CD4-positive, alpha-beta T cell (primary cell): Measurements from ENCODE around the gene GABRA1. TPM values are rescaled to one million over a fixed set of nuclear protein-coding genes. Genes with fewer than 3 reads are reported as not detected.

ENCODE experiments used
- ATAC-seq: fragments of 200-7000 bp; cut with Tn5 transposase; one replicate; pipeline ENCODE4 v1.10.0; 2022; ENCODE audit warnings: mild to moderate bottlenecking; ENCODE audit not compliant: poor library complexity
- CTCF ChIA-PET: fragments of 350-600 bp; sonication (Branson Sonifier 250); formaldehyde crosslinking; loops from one replicate; lab custom pipeline; 2021; ENCODE audit warnings: antibody characterized with exemption, inconsistent platforms; lab: Charles Lee
- POLR2A ChIA-PET: fragments of 350-600 bp; sonication (Branson Sonifier 250); formaldehyde crosslinking; loops from one replicate; lab custom pipeline; 2021; ENCODE audit warnings: antibody characterized with exemption, inconsistent platforms; lab: Charles Lee
- DNase-seq, 14 experiments: peaks; one replicate each; pipeline ENCODE4 v3.0.0-alpha.2; 2013 to 2020; ENCODE audit warnings: mixed read lengths in 2 of 14
- H3K27ac ChIP-seq, 2 donors: one replicate each; pipeline versions ENCODE4 v1.5.1 to v1.7.0; 2013; ENCODE audit warnings: low read length in 2 of 2, low read depth in 1 of 2, mild to moderate bottlenecking in 1 of 2
- H3K27me3 ChIP-seq, 2 experiments: 1 replicate in 1 of 2; 2 replicates in 1 of 2; pipeline versions ENCODE4 v1.6.1 to v1.7.0; 2013; ENCODE audit warnings: low read length in 2 of 2, control low read depth in 1 of 2, mild to moderate bottlenecking in 1 of 2, moderate library complexity in 1 of 2; ENCODE audit not compliant: insufficient read depth in 2 of 2, control insufficient read depth in 1 of 2
- H3K36me3 ChIP-seq: one replicate; pipeline ENCODE4 v1.6.1; 2013; ENCODE audit warnings: low read length, control low read depth; ENCODE audit not compliant: insufficient read depth
- H3K4me1 ChIP-seq: one replicate; pipeline ENCODE4 v1.6.1; 2013; ENCODE audit warnings: low read length, control low read depth; ENCODE audit not compliant: insufficient read depth
- H3K4me3 ChIP-seq: one replicate; pipeline ENCODE4 v1.5.1; 2013; ENCODE audit warnings: mild to moderate bottlenecking, low read length, moderate library complexity
- H3K9me3 ChIP-seq, 2 experiments: 1 replicate in 1 of 2; 2 replicates in 1 of 2; pipeline versions ENCODE4 v1.6.1 to v1.7.0; 2013; ENCODE audit warnings: low read length in 2 of 2, mild to moderate bottlenecking in 2 of 2, control low read depth in 1 of 2, moderate library complexity in 1 of 2; ENCODE audit not compliant: control insufficient read depth in 1 of 2, insufficient read depth in 1 of 2
- H3K27ac Mint-ChIP-seq: one replicate; pipeline ENCODE4 v1.8.0; 2020; ENCODE audit warnings: mixed read lengths
- H3K27me3 Mint-ChIP-seq: one replicate; pipeline ENCODE4 v1.8.0; 2021; ENCODE audit warnings: mixed read lengths
- H3K36me3 Mint-ChIP-seq: one replicate; pipeline ENCODE4 v1.8.0; 2021; ENCODE audit warnings: low read depth, mixed read lengths
- H3K4me1 Mint-ChIP-seq: one replicate; pipeline ENCODE4 v1.8.0; 2021; ENCODE audit warnings: low read depth, mixed read lengths
- H3K4me3 Mint-ChIP-seq: one replicate; pipeline ENCODE4 v1.8.0; 2020; ENCODE audit warnings: mild to moderate bottlenecking, mixed read lengths
- H3K9me3 Mint-ChIP-seq: one replicate; pipeline ENCODE4 v1.8.0; 2020; ENCODE audit warnings: mixed read lengths
- intact Hi-C, 2 experiments: fragments of 100-400 bp; cut with DNase I in 1 of 2; cut with micrococcal nuclease in 1 of 2; formaldehyde crosslinking; loops; one replicate each; pipeline versions ENCODE4 v1.15.1 to v1.9.0; 2023 to 2025; cut with DNase I, micrococcal nuclease
- total RNA-seq, 174 experiments: library from RNA in 2 of 174; stranded (reverse) in 2 of 174; gene quantifications; one replicate each; pipeline ENCODE4 v1.2.3 and lab custom pipeline; 2021 to 2026
- TF ChIP-seq, protein P1 (sequence below): fragments of 200-600 bp; IDR thresholded peaks from one replicate; pipeline ENCODE4 v1.8.0; 2022; ENCODE audit warnings: antibody characterized with exemption, mild to moderate bottlenecking

The GABRA1 gene
- total RNA-seq, 2 experiments from 2014 or later, result not detected

- TF ChIP-seq, protein P1, sequence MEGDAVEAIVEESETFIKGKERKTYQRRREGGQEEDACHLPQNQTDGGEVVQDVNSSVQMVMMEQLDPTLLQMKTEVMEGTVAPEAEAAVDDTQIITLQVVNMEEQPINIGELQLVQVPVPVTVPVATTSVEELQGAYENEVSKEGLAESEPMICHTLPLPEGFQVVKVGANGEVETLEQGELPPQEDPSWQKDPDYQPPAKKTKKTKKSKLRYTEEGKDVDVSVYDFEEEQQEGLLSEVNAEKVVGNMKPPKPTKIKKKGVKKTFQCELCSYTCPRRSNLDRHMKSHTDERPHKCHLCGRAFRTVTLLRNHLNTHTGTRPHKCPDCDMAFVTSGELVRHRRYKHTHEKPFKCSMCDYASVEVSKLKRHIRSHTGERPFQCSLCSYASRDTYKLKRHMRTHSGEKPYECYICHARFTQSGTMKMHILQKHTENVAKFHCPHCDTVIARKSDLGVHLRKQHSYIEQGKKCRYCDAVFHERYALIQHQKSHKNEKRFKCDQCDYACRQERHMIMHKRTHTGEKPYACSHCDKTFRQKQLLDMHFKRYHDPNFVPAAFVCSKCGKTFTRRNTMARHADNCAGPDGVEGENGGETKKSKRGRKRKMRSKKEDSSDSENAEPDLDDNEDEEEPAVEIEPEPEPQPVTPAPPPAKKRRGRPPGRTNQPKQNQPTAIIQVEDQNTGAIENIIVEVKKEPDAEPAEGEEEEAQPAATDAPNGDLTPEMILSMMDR, result no peak
- DNase-seq (no peak), ATAC-seq (no peak)
- POLR2A ChIA-PET, result no interaction called here
- Mint-ChIP-seq H3K27me3 (no peaks in the 10 kb centered on the region), H3K36me3 (no peaks in the 10 kb centered on the region), H3K9me3 (peaks cover 8% of the 10 kb centered on the region), H3K4me1 (no peaks in the 10 kb centered on the region), H3K4me3 (no peak overlapping the region), H3K27ac (no peak overlapping the region)
- Histone ChIP-seq H3K27me3 (no peaks in the 10 kb centered on the region), H3K27ac (no peak overlapping the region), H3K9me3 (peaks cover 0 to 4% of the 10 kb centered on the region in 2 experiments), H3K36me3 (no peaks in the 10 kb centered on the region), H3K4me1 (no peaks in the 10 kb centered on the region), H3K4me3 (no peak overlapping the region)
- intact Hi-C loops, result no loop called here
- CTCF ChIA-PET, result no interaction called here
These were observed 53.1 kb downstream of the GABRA1 start for GRCh38 chr5:161900981-161901380.

GRCh38 chr5:161921781-161922180 is 73.9 kb downstream of the GABRA1 start:
- no peaks in the 10 kb centered on the region for H3K4me1 ChIP-seq
- Mint-ChIP-seq H3K27ac (no peak overlapping the region), H3K9me3 (peaks cover 5% of the 10 kb centered on the region), H3K4me3 (no peak overlapping the region), H3K4me1 (no peaks in the 10 kb centered on the region), H3K27me3 (no peaks in the 10 kb centered on the region), H3K36me3 (no peaks in the 10 kb centered on the region)
- ChIA-PET POLR2A (no interaction called here), CTCF (no interaction called here)
- ATAC-seq (no peak), DNase-seq (no peak)
- H3K36me3 ChIP-seq, result no peaks in the 10 kb centered on the region
- intact Hi-C loops, result no loop called here
- H3K4me3 ChIP-seq, result no peak overlapping the region
- no peak overlapping the region for H3K27ac ChIP-seq
- H3K27me3 ChIP-seq, result no peaks in the 10 kb centered on the region
- H3K9me3 ChIP-seq, result peaks cover 0 to 7% of the 10 kb centered on the region in 2 experiments
- TF ChIP-seq, protein P1, result no peak

DNA sequence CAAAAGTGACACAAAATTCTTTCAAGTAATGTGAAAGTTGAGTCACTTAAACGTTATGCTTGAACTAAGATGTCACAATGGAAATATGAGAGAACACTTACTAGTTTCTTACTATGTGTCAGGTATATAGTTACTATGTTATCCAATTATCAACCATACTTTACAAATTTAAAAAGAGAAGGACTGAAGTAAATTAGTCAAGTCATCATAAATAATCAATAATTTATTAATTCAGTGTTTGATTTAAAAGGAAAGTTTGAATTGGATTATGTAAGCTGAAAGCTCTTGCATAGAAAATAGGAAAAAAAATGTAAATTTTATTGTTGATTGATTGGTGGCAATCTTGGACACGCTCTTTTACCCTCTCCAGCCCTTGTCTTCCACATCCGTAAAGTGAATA is 76.3 kb downstream of the GABRA1 start:
- Histone ChIP-seq H3K4me1 (no peaks in the 10 kb centered on the region), H3K9me3 (peaks cover 0 to 7% of the 10 kb centered on the region in 2 experiments), H3K4me3 (no peak overlapping the region), H3K36me3 (no peaks in the 10 kb centered on the region), H3K27me3 (no peaks in the 10 kb centered on the region), H3K27ac (no peak overlapping the region)
- Mint-ChIP-seq H3K9me3 (peaks cover 5% of the 10 kb centered on the region), H3K4me3 (no peak overlapping the region), H3K27ac (no peak overlapping the region), H3K4me1 (no peaks in the 10 kb centered on the region), H3K36me3 (no peaks in the 10 kb centered on the region), H3K27me3 (no peaks in the 10 kb centered on the region)
- ChIA-PET CTCF (no interaction called here), POLR2A (no interaction called here)
- intact Hi-C loops, result no loop called here
- ATAC-seq (no peak), DNase-seq (no peak)
- TF ChIP-seq, protein P1, result no peak
